Esophagus (tissue), 2 donors: ENCODE data around the gene EPHX1. TPM values are rescaled to one million over a fixed set of nuclear protein-coding genes. Genes with fewer than 3 reads are reported as not detected.

ENCODE experiments used
- H3K27ac ChIP-seq, 2 donors: one replicate each; pipeline ENCODE4 v1.5.1; 2013; ENCODE audit warnings: low read depth in 2 of 2, mild to moderate bottlenecking in 2 of 2, inconsistent platforms in 1 of 2, low read length in 1 of 2, moderate library complexity in 1 of 2
- H3K27me3 ChIP-seq, 2 donors: one replicate each; pipeline ENCODE4 v1.6.1; 2013; ENCODE audit warnings: low read length in 2 of 2, control low read depth in 1 of 2, mild to moderate bottlenecking in 1 of 2; ENCODE audit not compliant: insufficient read depth in 2 of 2, control insufficient read depth in 1 of 2
- H3K36me3 ChIP-seq, 2 donors: one replicate each; pipeline ENCODE4 v1.6.1; 2013; ENCODE audit warnings: low read length in 1 of 2; ENCODE audit not compliant: control insufficient read depth in 2 of 2, insufficient read depth in 2 of 2
- H3K4me1 ChIP-seq, 2 donors: one replicate each; pipeline ENCODE4 v1.6.1; 2013; ENCODE audit warnings: low read length in 1 of 2; ENCODE audit not compliant: control insufficient read depth in 2 of 2, insufficient read depth in 2 of 2
- H3K4me3 ChIP-seq, 2 donors: one replicate each; pipeline ENCODE4 v1.5.1; 2013; ENCODE audit warnings: low read length in 2 of 2, mild to moderate bottlenecking in 2 of 2, low read depth in 1 of 2, moderate library complexity in 1 of 2
- H3K9me3 ChIP-seq, 2 donors: one replicate each; pipeline ENCODE4 v1.6.1; 2013; ENCODE audit warnings: mild to moderate bottlenecking in 2 of 2, low read depth in 1 of 2, low read length in 1 of 2, moderate library complexity in 1 of 2; ENCODE audit not compliant: control insufficient read depth in 2 of 2, insufficient read depth in 1 of 2
- WGBS, 2 donors: extraction: QIAGEN DNeasy Blood & Tissue Kit; methylation state at CpG; one replicate each; pipeline ENCODE4 v1.1.7; 2013; 5-methylcytosine and 5-hydroxymethylcytosine counted together
- polyA plus RNA-seq, 2 donors: library from polyadenylated mRNA; stranded (reverse); fragments of 200-250 nt; gene quantifications; one replicate each; pipeline ENCODE4 v1.2.3, GENCODE V29; 2013
- donor health status: healthy with polysubstance abuse.
- donor health status: Bipolar disorder and iron deficiency.

Gene EPHX1
- polyA plus RNA-seq, 2 donors = 62.5 to 90.7 TPM

- Histone ChIP-seq H3K36me3 (peaks cover 27 to 57% of the 10 kb centered on the region in 2 donors), H3K27ac (no peak overlapping the region), H3K4me1 (peaks cover 2% of the 10 kb centered on the region in 2 donors), H3K4me3 (no peak overlapping the region), H3K27me3 (no peaks in the 10 kb centered on the region), H3K9me3 (no peaks in the 10 kb centered on the region)
- WGBS, 2 donors = 77 to 92% methylated on average over 5 of the region's 5 CpGs
These were observed 53.2 kb downstream of the EPHX1 start for GRCh38 chr1:225863167-225863566.

GRCh38 chr1:225865514-225865913, 55.6 kb downstream of the EPHX1 start:
- 84 to 86% methylated on average over 12 to 13 of the region's 13 CpGs for WGBS, 2 donors

GRCh38 chr1:225866061-225866837, 56.3 kb downstream of the EPHX1 start:
- H3K4me3 ChIP-seq = no peak overlapping the region
- H3K27ac ChIP-seq = no peak overlapping the region
- H3K9me3 ChIP-seq = no peaks in the 10 kb centered on the region
- 72 to 77% methylated on average over 8 of the region's 8 CpGs for WGBS, 2 donors
- H3K27me3 ChIP-seq = no peaks in the 10 kb centered on the region
- H3K4me1 ChIP-seq = peaks cover 0 to 2% of the 10 kb centered on the region in 2 donors
- H3K36me3 ChIP-seq = peaks cover 25 to 47% of the 10 kb centered on the region in 2 donors

More at GRCh38 chr1:225865514-225865913, 55.6 kb downstream of the EPHX1 start:
- H3K4me3 ChIP-seq = no peak overlapping the region
- H3K27me3 ChIP-seq = no peaks in the 10 kb centered on the region
- no peaks in the 10 kb centered on the region for H3K9me3 ChIP-seq
- peaks cover 0 to 2% of the 10 kb centered on the region in 2 donors for H3K4me1 ChIP-seq
- H3K27ac ChIP-seq = no peak overlapping the region
- H3K36me3 ChIP-seq = peaks cover 25 to 54% of the 10 kb centered on the region in 2 donors

- Histone ChIP-seq H3K4me1 (peaks cover 0 to 2% of the 10 kb centered on the region in 2 donors), H3K27me3 (no peaks in the 10 kb centered on the region), H3K27ac (no peak overlapping the region), H3K36me3 (peaks cover 23 to 43% of the 10 kb centered on the region in 2 donors), H3K4me3 (no peak overlapping the region), H3K9me3 (no peaks in the 10 kb centered on the region)
- WGBS, 2 donors = 68 to 74% methylated on average over 6 of the region's 6 CpGs
These were observed 57.1 kb downstream of the EPHX1 start for GRCh38 chr1:225866981-225867380.

- no peak overlapping the region for H3K4me3 ChIP-seq
- WGBS, 2 donors = 93% methylated on average over 8 of the region's 8 CpGs
- no peaks in the 10 kb centered on the region for H3K4me1 ChIP-seq
- no peaks in the 10 kb centered on the region for H3K27me3 ChIP-seq
- H3K9me3 ChIP-seq = no peaks in the 10 kb centered on the region
- H3K36me3 ChIP-seq = peaks cover 23 to 40% of the 10 kb centered on the region in 2 donors
- no peak overlapping the region for H3K27ac ChIP-seq
These were observed 58.9 kb downstream of the EPHX1 start for GRCh38 chr1:225868631-225869330.

- peaks cover 16 to 35% of the 10 kb centered on the region in 2 donors for H3K36me3 ChIP-seq
These were observed 61.0 kb downstream of the EPHX1 start for GRCh38 chr1:225870911-225871310.

GRCh38 chr1:225871359-225872074, 61.6 kb downstream of the EPHX1 start:
- H3K27me3 ChIP-seq = no peaks in the 10 kb centered on the region
- H3K4me1 ChIP-seq = peaks cover 5 to 12% of the 10 kb centered on the region in 2 donors
- H3K36me3 ChIP-seq = peaks cover 16 to 30% of the 10 kb centered on the region in 2 donors
- H3K4me3 ChIP-seq = no peak overlapping the region
- WGBS, 2 donors = 73 to 77% methylated on average over 11 of the region's 11 CpGs
- no peaks in the 10 kb centered on the region for H3K9me3 ChIP-seq
- no peak overlapping the region for H3K27ac ChIP-seq

More at GRCh38 chr1:225870911-225871310, 61.0 kb downstream of the EPHX1 start:
- Histone ChIP-seq H3K9me3 (no peaks in the 10 kb centered on the region), H3K4me3 (no peak overlapping the region), H3K27me3 (no peaks in the 10 kb centered on the region), H3K4me1 (peaks cover 5 to 9% of the 10 kb centered on the region in 2 donors), H3K27ac (no peak overlapping the region)
- WGBS, 2 donors = 42 to 53% methylated on average over 3 of the region's 3 CpGs

- no peak overlapping the region for H3K27ac ChIP-seq
- no peaks in the 10 kb centered on the region for H3K27me3 ChIP-seq
- H3K4me3 ChIP-seq = no peak overlapping the region
- peaks cover 16 to 25% of the 10 kb centered on the region in 2 donors for H3K36me3 ChIP-seq
- peaks cover 6 to 12% of the 10 kb centered on the region in 2 donors for H3K4me1 ChIP-seq
- no peaks in the 10 kb centered on the region for H3K9me3 ChIP-seq
- WGBS, 2 donors = 72 to 81% methylated on average over 3 of the region's 3 CpGs
These were observed 62.1 kb downstream of the EPHX1 start for GRCh38 chr1:225872075-225872430.

GRCh38 chr1:225873281-225873850, 63.4 kb downstream of the EPHX1 start:
- Histone ChIP-seq H3K27ac (peak overlapping the region in 1 of 2 donors; percentile 33), H3K4me1 (peaks cover 10 to 15% of the 10 kb centered on the region in 2 donors), H3K9me3 (no peaks in the 10 kb centered on the region), H3K4me3 (no peak overlapping the region), H3K27me3 (no peaks in the 10 kb centered on the region), H3K36me3 (peaks cover 12 to 22% of the 10 kb centered on the region in 2 donors)
- WGBS, 2 donors = 80 to 83% methylated on average over 10 of the region's 10 CpGs
